HEK293 (cell line): ENCODE measurements around the gene MYO7B.

Experiments used
- BCL11B ChIP-seq: fragments of 450-650 bp; formaldehyde crosslinking; IDR thresholded peaks from 2 replicates; pipeline ENCODE4 v1.5.1; 2016; ENCODE audit warnings: low read depth, missing biosample characterization, missing genetic modification characterization
- KLF8 ChIP-seq: fragments of 450-650 bp; formaldehyde crosslinking; IDR thresholded peaks from 2 replicates; pipeline ENCODE4 v1.5.1; 2016; ENCODE audit warnings: missing biosample characterization, missing genetic modification characterization
- MEIS1 ChIP-seq: sonication (generic); formaldehyde crosslinking; IDR thresholded peaks from 2 replicates; pipeline ENCODE4 v1.8.1; 2022; ENCODE audit warnings: missing genetic modification reagents, mild to moderate bottlenecking, borderline replicate concordance
- ZNF121 ChIP-seq: fragments of 450-650 bp; formaldehyde crosslinking; IDR thresholded peaks from 2 replicates; pipeline ENCODE4 v1.5.1; 2016; ENCODE audit warnings: missing biosample characterization, missing genetic modification characterization
- TF ChIP-seq, protein P1 (sequence below): fragments of 450-650 bp; formaldehyde crosslinking; IDR thresholded peaks from 2 replicates; pipeline ENCODE4 v1.5.0; 2017; ENCODE audit warnings: missing biosample characterization, missing genetic modification characterization, borderline replicate concordance
- TF ChIP-seq, protein P2 (sequence below): fragments of 450-650 bp; formaldehyde crosslinking; IDR thresholded peaks from 2 replicates; pipeline ENCODE4 v1.5.1; 2016; ENCODE audit warnings: missing biosample characterization, missing genetic modification characterization
- TF ChIP-seq, protein P3 (sequence below): fragments of 450-650 bp; formaldehyde crosslinking; IDR thresholded peaks from 2 replicates; pipeline ENCODE4 v1.5.1; 2016; ENCODE audit warnings: missing biosample characterization, missing genetic modification characterization

DNA sequence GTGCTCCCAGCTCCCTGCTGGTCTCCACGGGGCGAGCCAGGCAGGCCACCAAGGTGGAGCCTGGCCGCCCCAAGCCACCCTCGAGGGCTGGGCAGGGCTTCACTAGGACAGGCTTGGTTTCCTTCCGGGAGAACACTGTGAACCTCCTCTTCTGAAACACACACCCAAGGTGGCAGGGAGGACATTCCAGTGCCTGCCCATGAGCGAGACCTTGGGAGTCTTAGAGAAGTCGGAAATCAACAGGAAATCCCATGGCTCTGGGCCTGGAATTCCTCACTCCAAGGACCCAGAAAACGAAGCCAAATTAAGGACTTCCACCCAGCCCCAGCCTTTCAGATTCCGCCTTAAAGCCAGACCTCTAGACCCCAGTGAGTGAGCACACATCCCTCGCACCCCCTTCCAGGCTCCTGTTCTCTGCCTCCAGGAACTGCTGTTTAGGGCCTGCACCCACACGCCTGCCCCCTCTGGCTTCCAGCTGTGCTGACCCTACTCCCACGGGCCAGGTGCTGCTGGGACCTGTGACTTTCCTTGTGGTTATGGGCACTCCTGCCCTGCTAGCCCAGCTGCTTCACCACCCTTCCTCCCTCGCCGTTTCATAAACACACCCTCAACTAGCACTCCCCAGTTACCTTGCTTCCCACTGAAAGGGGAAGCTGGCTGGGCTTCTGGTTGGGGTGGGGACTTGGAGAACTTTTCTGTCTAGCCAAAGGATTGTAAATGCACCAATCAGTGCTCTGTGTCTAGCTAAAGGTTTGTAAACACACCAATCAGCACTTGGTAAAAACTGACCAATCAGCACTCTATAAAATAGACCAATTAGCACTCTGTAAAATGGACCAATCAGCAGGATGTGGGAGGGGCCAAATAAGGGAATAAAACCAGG is 124.2 kb downstream of the MYO7B start:
- TF ChIP-seq BCL11B (no peak), KLF8 (no peak), ZNF121 (tag by site-specific recombination) (no peak), MEIS1 (CRISPR knock-in tag) (no peak)
- TF ChIP-seq, protein P1, sequence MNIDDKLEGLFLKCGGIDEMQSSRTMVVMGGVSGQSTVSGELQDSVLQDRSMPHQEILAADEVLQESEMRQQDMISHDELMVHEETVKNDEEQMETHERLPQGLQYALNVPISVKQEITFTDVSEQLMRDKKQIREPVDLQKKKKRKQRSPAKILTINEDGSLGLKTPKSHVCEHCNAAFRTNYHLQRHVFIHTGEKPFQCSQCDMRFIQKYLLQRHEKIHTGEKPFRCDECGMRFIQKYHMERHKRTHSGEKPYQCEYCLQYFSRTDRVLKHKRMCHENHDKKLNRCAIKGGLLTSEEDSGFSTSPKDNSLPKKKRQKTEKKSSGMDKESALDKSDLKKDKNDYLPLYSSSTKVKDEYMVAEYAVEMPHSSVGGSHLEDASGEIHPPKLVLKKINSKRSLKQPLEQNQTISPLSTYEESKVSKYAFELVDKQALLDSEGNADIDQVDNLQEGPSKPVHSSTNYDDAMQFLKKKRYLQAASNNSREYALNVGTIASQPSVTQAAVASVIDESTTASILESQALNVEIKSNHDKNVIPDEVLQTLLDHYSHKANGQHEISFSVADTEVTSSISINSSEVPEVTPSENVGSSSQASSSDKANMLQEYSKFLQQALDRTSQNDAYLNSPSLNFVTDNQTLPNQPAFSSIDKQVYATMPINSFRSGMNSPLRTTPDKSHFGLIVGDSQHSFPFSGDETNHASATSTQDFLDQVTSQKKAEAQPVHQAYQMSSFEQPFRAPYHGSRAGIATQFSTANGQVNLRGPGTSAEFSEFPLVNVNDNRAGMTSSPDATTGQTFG (tag by site-specific recombination): no peak
- TF ChIP-seq, protein P2, sequence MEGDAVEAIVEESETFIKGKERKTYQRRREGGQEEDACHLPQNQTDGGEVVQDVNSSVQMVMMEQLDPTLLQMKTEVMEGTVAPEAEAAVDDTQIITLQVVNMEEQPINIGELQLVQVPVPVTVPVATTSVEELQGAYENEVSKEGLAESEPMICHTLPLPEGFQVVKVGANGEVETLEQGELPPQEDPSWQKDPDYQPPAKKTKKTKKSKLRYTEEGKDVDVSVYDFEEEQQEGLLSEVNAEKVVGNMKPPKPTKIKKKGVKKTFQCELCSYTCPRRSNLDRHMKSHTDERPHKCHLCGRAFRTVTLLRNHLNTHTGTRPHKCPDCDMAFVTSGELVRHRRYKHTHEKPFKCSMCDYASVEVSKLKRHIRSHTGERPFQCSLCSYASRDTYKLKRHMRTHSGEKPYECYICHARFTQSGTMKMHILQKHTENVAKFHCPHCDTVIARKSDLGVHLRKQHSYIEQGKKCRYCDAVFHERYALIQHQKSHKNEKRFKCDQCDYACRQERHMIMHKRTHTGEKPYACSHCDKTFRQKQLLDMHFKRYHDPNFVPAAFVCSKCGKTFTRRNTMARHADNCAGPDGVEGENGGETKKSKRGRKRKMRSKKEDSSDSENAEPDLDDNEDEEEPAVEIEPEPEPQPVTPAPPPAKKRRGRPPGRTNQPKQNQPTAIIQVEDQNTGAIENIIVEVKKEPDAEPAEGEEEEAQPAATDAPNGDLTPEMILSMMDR (tag by site-specific recombination): no peak
- TF ChIP-seq, protein P3, sequence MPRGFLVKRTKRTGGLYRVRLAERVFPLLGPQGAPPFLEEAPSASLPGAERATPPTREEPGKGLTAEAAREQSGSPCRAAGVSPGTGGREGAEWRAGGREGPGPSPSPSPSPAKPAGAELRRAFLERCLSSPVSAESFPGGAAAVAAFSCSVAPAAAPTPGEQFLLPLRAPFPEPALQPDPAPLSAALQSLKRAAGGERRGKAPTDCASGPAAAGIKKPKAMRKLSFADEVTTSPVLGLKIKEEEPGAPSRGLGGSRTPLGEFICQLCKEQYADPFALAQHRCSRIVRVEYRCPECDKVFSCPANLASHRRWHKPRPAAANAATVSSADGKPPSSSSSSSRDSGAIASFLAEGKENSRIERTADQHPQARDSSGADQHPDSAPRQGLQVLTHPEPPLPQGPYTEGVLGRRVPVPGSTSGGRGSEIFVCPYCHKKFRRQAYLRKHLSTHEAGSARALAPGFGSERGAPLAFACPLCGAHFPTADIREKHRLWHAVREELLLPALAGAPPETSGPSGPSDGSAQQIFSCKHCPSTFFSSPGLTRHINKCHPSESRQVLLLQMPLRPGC: no peak
